GM23338 (cell line): ENCODE results near the gene ATL3. TPM values are rescaled to one million over a fixed set of nuclear protein-coding genes. Genes with fewer than 3 reads are reported as not detected.
"Not testable (repeated sequence)": the region's sequence is repeated elsewhere in the genome, so short reads cannot be mapped to it uniquely, and the experiment has no call there.

Experiments used
- ATAC-seq: fragments of 200-7000 bp; cut with Tn5 transposase; 3 replicates; pipeline ENCODE4 v1.9.1; 2020
- DNase-seq: peaks from one replicate; pipeline ENCODE4 v3.0.0-alpha.2; 2015; ENCODE audit warnings: low spot score
- H2AFZ ChIP-seq: fragments of 200-600 bp; sonication (generic); 2 replicates; pipeline ENCODE4 v1.8.0; 2016; ENCODE audit warnings: antibody characterized with exemption, mild to moderate bottlenecking, moderate library complexity
- H3F3A ChIP-seq: fragments of 200-600 bp; sonication (generic); replicated peaks from 2 replicates; pipeline ENCODE4 v1.8.0; 2017; ENCODE audit warnings: antibody characterized with exemption, mixed run types, low read depth
- H3K27ac ChIP-seq: fragments of 200-600 bp; sonication (generic); 2 replicates; pipeline ENCODE4 v1.6.1; 2016; ENCODE audit warnings: low read depth
- H3K27me3 ChIP-seq: fragments of 200-600 bp; sonication (generic); 2 replicates; pipeline ENCODE4 v1.8.0; 2016; ENCODE audit warnings: mild to moderate bottlenecking, mixed run types, moderate library complexity; ENCODE audit not compliant: insufficient read depth
- H3K36me3 ChIP-seq: fragments of 200-600 bp; sonication (generic); 2 replicates; pipeline ENCODE4 v1.8.0; 2016; ENCODE audit warnings: mild to moderate bottlenecking; ENCODE audit not compliant: insufficient read depth
- H3K4me1 ChIP-seq: fragments of 200-600 bp; sonication (generic); 2 replicates; pipeline ENCODE4 v1.8.0; 2016; ENCODE audit warnings: mild to moderate bottlenecking, moderate library complexity; ENCODE audit not compliant: insufficient read depth
- H3K4me2 ChIP-seq: fragments of 200-600 bp; sonication (generic); 2 replicates; pipeline ENCODE4 v1.7.1; 2017; ENCODE audit warnings: mixed run types
- H3K4me3 ChIP-seq: fragments of 200-600 bp; sonication (generic); 2 replicates; pipeline ENCODE4 v1.6.1; 2016; ENCODE audit warnings: mixed run types
- H3K79me2 ChIP-seq: fragments of 200-600 bp; sonication (generic); replicated peaks from 2 replicates; pipeline ENCODE4 v1.8.0; 2017; ENCODE audit warnings: mild to moderate bottlenecking; ENCODE audit not compliant: insufficient read depth
- H3K9me2 ChIP-seq: fragments of 200-600 bp; sonication (generic); 2 replicates; pipeline ENCODE4 v1.8.0; 2017; ENCODE audit not compliant: insufficient read depth
- H4K20me1 ChIP-seq: fragments of 200-600 bp; sonication (generic); replicated peaks from 2 replicates; pipeline ENCODE4 v1.8.0; 2017; ENCODE audit warnings: mild to moderate bottlenecking; ENCODE audit not compliant: insufficient read depth
- H3K27ac Mint-ChIP-seq: 2 replicates; pipeline ENCODE4 v1.8.0; 2020; ENCODE audit warnings: inconsistent platforms, mild to moderate bottlenecking, moderate library complexity, mixed read lengths
- H3K27me3 Mint-ChIP-seq: 3 replicates; pipeline ENCODE4 v1.8.0; 2022; ENCODE audit warnings: low read depth, mild to moderate bottlenecking, moderate library complexity, mixed read lengths, inconsistent platforms; ENCODE audit not compliant: insufficient read depth, poor library complexity
- H3K36me3 Mint-ChIP-seq: 3 replicates; pipeline ENCODE4 v1.8.0; 2021; ENCODE audit warnings: low read depth, mild to moderate bottlenecking, inconsistent platforms, moderate library complexity, mixed read lengths
- H3K4me1 Mint-ChIP-seq: 3 replicates; pipeline ENCODE4 v1.8.0; 2020; ENCODE audit warnings: mild to moderate bottlenecking, inconsistent platforms, mixed read lengths
- H3K4me3 Mint-ChIP-seq: 3 replicates; pipeline ENCODE4 v1.8.0; 2021; ENCODE audit warnings: moderate library complexity, mild to moderate bottlenecking, inconsistent platforms, mixed read lengths
- H3K9me3 Mint-ChIP-seq: 3 replicates; pipeline ENCODE4 v1.8.0; 2020; ENCODE audit warnings: moderate library complexity, mild to moderate bottlenecking, inconsistent platforms, mixed read lengths
- CREB1 ChIP-seq: fragments of 250-450 bp; sonication (Bioruptor Pico); IDR thresholded peaks from 2 replicates; pipeline ENCODE4 v1.5.0; 2020; ENCODE audit warnings: low read depth, mild to moderate bottlenecking, moderate library complexity
- JUNB ChIP-seq: IDR thresholded peaks from one replicate; pipeline ENCODE4 v1.6.1; 2016; ENCODE audit warnings: antibody characterized with exemption; ENCODE audit not compliant: unreplicated experiment
- NANOG ChIP-seq: IDR thresholded peaks from 2 replicates; pipeline ENCODE4 v1.6.1; 2016; ENCODE audit warnings: antibody characterized with exemption, borderline replicate concordance
- POLR2AphosphoS5 ChIP-seq: IDR thresholded peaks from 2 replicates; pipeline ENCODE4 v1.6.1; 2016; ENCODE audit warnings: antibody characterized with exemption, low read depth
- REST ChIP-seq: IDR thresholded peaks from one replicate; pipeline ENCODE4 v1.6.1; 2018; ENCODE audit warnings: antibody characterized with exemption; ENCODE audit not compliant: unreplicated experiment
- ZNF114 ChIP-seq: fragments of 250-450 bp; sonication (Bioruptor Pico); IDR thresholded peaks from 2 replicates; pipeline ENCODE4 v1.5.0; 2020; ENCODE audit warnings: mild to moderate bottlenecking, moderate library complexity
- ZNF331 ChIP-seq: fragments of 250-450 bp; sonication (Bioruptor Pico); IDR thresholded peaks from 2 replicates; pipeline ENCODE4 v1.5.0; 2020; ENCODE audit warnings: low read depth, mild to moderate bottlenecking, moderate library complexity
- ZNF462 ChIP-seq: fragments of 250-450 bp; sonication (Bioruptor Pico); IDR thresholded peaks from 2 replicates; pipeline ENCODE4 v1.5.0; 2020; ENCODE audit warnings: mild to moderate bottlenecking, moderate library complexity
- polyA plus RNA-seq: library from polyadenylated mRNA; unstranded; fragments of >200 nt; fragmentation: Nextera tagmentation; extraction: Ambion mirVana; gene quantifications from 2 replicates; pipeline ENCODE4 v1.2.1, GENCODE V29; 2016
- total RNA-seq: library from RNA; depleted of rRNA; stranded (reverse); fragments of >200 nt; shearing (Covaris generic); gene quantifications from 2 replicates; pipeline ENCODE4 v1.2.3, GENCODE V29; 2014
- TF ChIP-seq, protein P1 (sequence below): IDR thresholded peaks from 2 replicates; pipeline ENCODE4 v1.6.1; 2016; ENCODE audit warnings: antibody characterized with exemption
- TF ChIP-seq, protein P2 (sequence below), 2 experiments: fragments of 200-600 bp in 1 of 2; sonication (generic) in 1 of 2; conservative IDR thresholded peaks; 2 replicates each; pipeline versions ENCODE4 v1.5.1 to v1.6.1; 2016 to 2017; ENCODE audit warnings: antibody characterized with exemption in 2 of 2, low read depth in 2 of 2, mild to moderate bottlenecking in 2 of 2, moderate library complexity in 1 of 2

The ATL3 gene
- total and polyA plus RNA-seq, 2 experiments from 2014 or later, result 6.8 to 20.4 TPM

- peak overlapping the region; percentile 83 for H2AFZ ChIP-seq
- not testable (repeated sequence) for H3K27me3 ChIP-seq, H3K4me3 Mint-ChIP-seq, H3K4me1 Mint-ChIP-seq, H3K27ac Mint-ChIP-seq, H3K9me3 Mint-ChIP-seq, H3K36me3 ChIP-seq, H4K20me1 ChIP-seq, H3K9me2 ChIP-seq, H3K36me3 Mint-ChIP-seq, H3F3A ChIP-seq, H3K79me2 ChIP-seq, ATAC-seq, H3K4me1 ChIP-seq, H3K27ac ChIP-seq, H3K4me2 ChIP-seq, H3K4me3 ChIP-seq, DNase-seq
- peaks cover 15% of the 10 kb centered on the region for H3K27me3 Mint-ChIP-seq
Measured at GRCh38 chr11:63617686-63618085, 53.5 kb downstream of the ATL3 start.

DNA sequence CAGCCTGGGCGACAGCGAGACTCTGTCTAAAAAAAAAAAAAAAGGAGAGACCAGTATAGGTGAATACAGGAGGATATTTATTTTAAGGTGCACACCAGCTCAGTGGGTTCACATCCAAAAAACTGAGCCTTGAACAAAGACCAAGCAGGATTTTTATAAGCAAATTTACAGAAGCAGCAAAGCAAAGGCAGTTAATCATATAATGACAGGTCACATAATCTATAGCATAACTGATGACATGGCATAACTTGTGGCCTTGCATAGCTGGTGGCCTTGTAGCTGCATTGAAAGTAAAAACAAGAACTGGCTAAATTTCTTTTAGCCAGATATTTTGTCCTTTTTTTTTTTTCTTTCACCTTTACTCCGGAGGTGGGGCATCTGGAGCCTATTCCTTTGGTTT, 54.2 kb downstream of the ATL3 start:
- no peak overlapping the region for H3K27ac ChIP-seq
- H3F3A ChIP-seq, result peaks cover 13% of the 10 kb centered on the region
- H3K4me3 ChIP-seq, result no peak overlapping the region
- no peaks in the 10 kb centered on the region for H4K20me1 ChIP-seq
- peaks cover 12% of the 10 kb centered on the region for H3K79me2 ChIP-seq
- Mint-ChIP-seq H3K4me1 (peaks cover 5% of the 10 kb centered on the region; the same call in 2 of the 3 replicates), H3K4me3 (no peak overlapping the region), H3K27ac (no peak overlapping the region), H3K36me3 (no peaks in the 10 kb centered on the region), H3K9me3 (no peaks in the 10 kb centered on the region), H3K27me3 (peaks cover 17% of the 10 kb centered on the region)
- H3K4me1 ChIP-seq, result peaks cover 11% of the 10 kb centered on the region
- no peak for DNase-seq
- no peak overlapping the region for H2AFZ ChIP-seq
- no peak for ATAC-seq
- no peaks in the 10 kb centered on the region for H3K36me3 ChIP-seq
- no peak overlapping the region for H3K4me2 ChIP-seq
- no peaks in the 10 kb centered on the region for H3K27me3 ChIP-seq
- H3K9me2 ChIP-seq, result no peaks in the 10 kb centered on the region
- TF ChIP-seq, protein P1, sequence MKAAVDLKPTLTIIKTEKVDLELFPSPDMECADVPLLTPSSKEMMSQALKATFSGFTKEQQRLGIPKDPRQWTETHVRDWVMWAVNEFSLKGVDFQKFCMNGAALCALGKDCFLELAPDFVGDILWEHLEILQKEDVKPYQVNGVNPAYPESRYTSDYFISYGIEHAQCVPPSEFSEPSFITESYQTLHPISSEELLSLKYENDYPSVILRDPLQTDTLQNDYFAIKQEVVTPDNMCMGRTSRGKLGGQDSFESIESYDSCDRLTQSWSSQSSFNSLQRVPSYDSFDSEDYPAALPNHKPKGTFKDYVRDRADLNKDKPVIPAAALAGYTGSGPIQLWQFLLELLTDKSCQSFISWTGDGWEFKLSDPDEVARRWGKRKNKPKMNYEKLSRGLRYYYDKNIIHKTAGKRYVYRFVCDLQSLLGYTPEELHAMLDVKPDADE, result no peak
- TF ChIP-seq, protein P2, sequence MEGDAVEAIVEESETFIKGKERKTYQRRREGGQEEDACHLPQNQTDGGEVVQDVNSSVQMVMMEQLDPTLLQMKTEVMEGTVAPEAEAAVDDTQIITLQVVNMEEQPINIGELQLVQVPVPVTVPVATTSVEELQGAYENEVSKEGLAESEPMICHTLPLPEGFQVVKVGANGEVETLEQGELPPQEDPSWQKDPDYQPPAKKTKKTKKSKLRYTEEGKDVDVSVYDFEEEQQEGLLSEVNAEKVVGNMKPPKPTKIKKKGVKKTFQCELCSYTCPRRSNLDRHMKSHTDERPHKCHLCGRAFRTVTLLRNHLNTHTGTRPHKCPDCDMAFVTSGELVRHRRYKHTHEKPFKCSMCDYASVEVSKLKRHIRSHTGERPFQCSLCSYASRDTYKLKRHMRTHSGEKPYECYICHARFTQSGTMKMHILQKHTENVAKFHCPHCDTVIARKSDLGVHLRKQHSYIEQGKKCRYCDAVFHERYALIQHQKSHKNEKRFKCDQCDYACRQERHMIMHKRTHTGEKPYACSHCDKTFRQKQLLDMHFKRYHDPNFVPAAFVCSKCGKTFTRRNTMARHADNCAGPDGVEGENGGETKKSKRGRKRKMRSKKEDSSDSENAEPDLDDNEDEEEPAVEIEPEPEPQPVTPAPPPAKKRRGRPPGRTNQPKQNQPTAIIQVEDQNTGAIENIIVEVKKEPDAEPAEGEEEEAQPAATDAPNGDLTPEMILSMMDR (conservative IDR thresholded peaks at IDR 0.05; ENCODE audit: low read depth in 2 of 2), result no peak
- TF ChIP-seq POLR2AphosphoS5 (no peak), ZNF114 (CRISPR knock-in tag) (no peak), JUNB (no peak), NANOG (no peak), ZNF462 (CRISPR knock-in tag) (no peak), CREB1 (CRISPR knock-in tag) (no peak), ZNF331 (CRISPR knock-in tag) (no peak), REST (no peak)
